Measurements from ENCODE around the gene PAM. TPM values are rescaled to one million over a fixed set of nuclear protein-coding genes. Genes with fewer than 3 reads are reported as not detected.

PAM gene
- total RNA-seq, 1 experiment from 2014 or later = 90.0 TPM

GRCh38 chr5:102781786-102782185 is 26.7 kb downstream of the PAM start:
- no peaks in the 10 kb centered on the region for H3K9me2 ChIP-seq (replicated peaks; ENCODE audit: low read length)
- H4K20me1 ChIP-seq (ENCODE audit: low read length) = 0 out of 2 replicates have a peak, but pooled peaks cover 5% of the 10 kb centered on the region
- H3K79me2 ChIP-seq (ENCODE audit: low read length) = peaks cover 21% of the 10 kb centered on the region
- H3K27ac ChIP-seq (ENCODE audit: low read length) = no peak overlapping the region
- intact Hi-C loops (cut with micrococcal nuclease) = loop anchor here (2.0 to 10.0 kb wide), 3 partner anchors 77 to 1563 kb away; no protein-coding TSS in a partner anchor
- no peaks in the 10 kb centered on the region for H3K9me3 ChIP-seq (ENCODE audit: low read length)
- no peaks in the 10 kb centered on the region for H3K36me3 ChIP-seq (ENCODE audit: low read depth, low read length)
- BruUV-seq (replicated peaks) = no TSS peak
- no peak overlapping the region for H3K4me3 ChIP-seq (ENCODE audit: low read length)
- H3K27me3 ChIP-seq (ENCODE audit: low read length) = no peaks in the 10 kb centered on the region
- ATAC-seq (no peak), DNase-seq (no peak)
- H3F3A ChIP-seq (ENCODE audit: low read length, unreplicated experiment) = no peaks in the 10 kb centered on the region
- POLR2A ChIA-PET (ENCODE audit: unreplicated experiment) = no interaction called here
- H3K4me2 ChIP-seq (ENCODE audit: low read length) = no peak overlapping the region
- TF ChIP-seq EZH2 (IDR thresholded peaks at IDR 0.05; ENCODE audit: low read length, unreplicated experiment) = no peak
- no peak for TF ChIP-seq EZH2phosphoT487 (IDR thresholded peaks at IDR 0.05; ENCODE audit: borderline replicate concordance, low read length)
- TF ChIP-seq CTCF (conservative IDR thresholded peaks at IDR 0.05; ENCODE audit: low read depth, low read length) = no peak
- CTCF ChIA-PET = no interaction called here
- H2AFZ ChIP-seq (ENCODE audit: low read length) = no peak overlapping the region
- no peak overlapping the region for H3K9ac ChIP-seq (ENCODE audit: low read length)
- H3K4me1 ChIP-seq (ENCODE audit: insufficient read depth, low read length) = peaks cover 27% of the 10 kb centered on the region

GRCh38 chr5:102782217-102782872 is 27.2 kb downstream of the PAM start:
- H3K9ac ChIP-seq (ENCODE audit: low read length) = no peak overlapping the region
- peaks cover 27% of the 10 kb centered on the region for H3K4me1 ChIP-seq (ENCODE audit: insufficient read depth, low read length)
- no peak overlapping the region for H3K27ac ChIP-seq (ENCODE audit: low read length)
- intact Hi-C loops (cut with micrococcal nuclease) = loop anchor here (5.0 to 10.0 kb wide), 2 partner anchors 245 to 1562 kb away; no protein-coding TSS in a partner anchor
- no peaks in the 10 kb centered on the region for H3F3A ChIP-seq (ENCODE audit: low read length, unreplicated experiment)
- H3K79me2 ChIP-seq (ENCODE audit: low read length) = peaks cover 17% of the 10 kb centered on the region
- no peak overlapping the region for H2AFZ ChIP-seq (ENCODE audit: low read length)
- BruUV-seq (replicated peaks) = no TSS peak
- ChIA-PET POLR2A (ENCODE audit: unreplicated experiment) (no interaction called here), CTCF (no interaction called here)
- no peak for ATAC-seq
- DNase-seq = no peak
- H4K20me1 ChIP-seq (ENCODE audit: low read length) = 0 out of 2 replicates have a peak, but pooled peaks cover 5% of the 10 kb centered on the region
- no peaks in the 10 kb centered on the region for H3K9me2 ChIP-seq (replicated peaks; ENCODE audit: low read length)
- H3K36me3 ChIP-seq (ENCODE audit: low read depth, low read length) = no peaks in the 10 kb centered on the region
- H3K9me3 ChIP-seq (ENCODE audit: low read length) = no peaks in the 10 kb centered on the region
- no peak overlapping the region for H3K4me2 ChIP-seq (ENCODE audit: low read length)
- no peak overlapping the region for H3K4me3 ChIP-seq (ENCODE audit: low read length)
- TF ChIP-seq CTCF (conservative IDR thresholded peaks at IDR 0.05; ENCODE audit: low read depth, low read length) (no peak), EZH2phosphoT487 (IDR thresholded peaks at IDR 0.05; ENCODE audit: borderline replicate concordance, low read length) (no peak), EZH2 (IDR thresholded peaks at IDR 0.05; ENCODE audit: low read length, unreplicated experiment) (no peak)
- H3K27me3 ChIP-seq (ENCODE audit: low read length) = no peaks in the 10 kb centered on the region

- no peak for ATAC-seq
- POLR2A ChIA-PET (ENCODE audit: unreplicated experiment) = no interaction called here
- CTCF ChIA-PET = no interaction called here
Measured at GRCh38 chr5:102787134-102787533, 32.0 kb downstream of the PAM start.

More at GRCh38 chr5:102787134-102787533, 32.0 kb downstream of the PAM start:
- intact Hi-C loops (cut with micrococcal nuclease) = loop anchor here (10.0 kb wide), 1 partner anchor 1558 kb away; no protein-coding TSS in a partner anchor
- no peaks in the 10 kb centered on the region for H4K20me1 ChIP-seq (ENCODE audit: low read length)
- H3K79me2 ChIP-seq (ENCODE audit: low read length) = 0 out of 2 replicates have a peak, but pooled peaks cover 3% of the 10 kb centered on the region
- no peak overlapping the region for H3K4me2 ChIP-seq (ENCODE audit: low read length)
- H3F3A ChIP-seq (ENCODE audit: low read length, unreplicated experiment) = no peaks in the 10 kb centered on the region
- H2AFZ ChIP-seq (ENCODE audit: low read length) = no peak overlapping the region
- H3K9ac ChIP-seq (ENCODE audit: low read length) = no peak overlapping the region
- no peaks in the 10 kb centered on the region for H3K4me1 ChIP-seq (ENCODE audit: insufficient read depth, low read length)
- H3K9me2 ChIP-seq (replicated peaks; ENCODE audit: low read length) = no peaks in the 10 kb centered on the region
- BruUV-seq (replicated peaks) = no TSS peak
- no peak overlapping the region for H3K27ac ChIP-seq (ENCODE audit: low read length)
- no peaks in the 10 kb centered on the region for H3K36me3 ChIP-seq (ENCODE audit: low read depth, low read length)
- H3K27me3 ChIP-seq (ENCODE audit: low read length) = no peaks in the 10 kb centered on the region
- no peak for DNase-seq
- H3K9me3 ChIP-seq (ENCODE audit: low read length) = no peaks in the 10 kb centered on the region
- no peak overlapping the region for H3K4me3 ChIP-seq (ENCODE audit: low read length)
- TF ChIP-seq CTCF (conservative IDR thresholded peaks at IDR 0.05; ENCODE audit: low read depth, low read length) = no peak
- TF ChIP-seq EZH2phosphoT487 (IDR thresholded peaks at IDR 0.05; ENCODE audit: borderline replicate concordance, low read length) = no peak
- TF ChIP-seq EZH2 (IDR thresholded peaks at IDR 0.05; ENCODE audit: low read length, unreplicated experiment) = no peak

Measured in PC-3 (cell line).